Mononuclear cell (primary cell): ENCODE measurements around the gene MED31. TPM values are rescaled to one million over a fixed set of nuclear protein-coding genes. Genes with fewer than 3 reads are reported as not detected.

Experiments used
- H3K27me3 ChIP-seq: 2 replicates; pipeline ENCODE4 v1.6.0; 2011; ENCODE audit warnings: low read length, control low read depth; ENCODE audit not compliant: insufficient read depth
- H3K4me1 ChIP-seq: 2 replicates; pipeline ENCODE4 v1.5.1; 2011; ENCODE audit warnings: mild to moderate bottlenecking, low read length, control low read depth; ENCODE audit not compliant: insufficient read depth
- H3K4me3 ChIP-seq: 2 replicates; pipeline ENCODE4 v1.5.1; 2011; ENCODE audit warnings: mild to moderate bottlenecking, low read length, moderate library complexity
- H3K9me3 ChIP-seq: 2 replicates; pipeline ENCODE4 v1.5.1; 2011; ENCODE audit warnings: low read depth, mild to moderate bottlenecking, control low read depth, low read length
- total RNA-seq: library from RNA; depleted of rRNA; stranded (reverse); fragments of >200 nt; gene quantifications from one replicate; pipeline ENCODE4 v1.2.3, GENCODE V29; 2012

Gene MED31
- total RNA-seq, 1 donor, result 14.2 TPM

DNA sequence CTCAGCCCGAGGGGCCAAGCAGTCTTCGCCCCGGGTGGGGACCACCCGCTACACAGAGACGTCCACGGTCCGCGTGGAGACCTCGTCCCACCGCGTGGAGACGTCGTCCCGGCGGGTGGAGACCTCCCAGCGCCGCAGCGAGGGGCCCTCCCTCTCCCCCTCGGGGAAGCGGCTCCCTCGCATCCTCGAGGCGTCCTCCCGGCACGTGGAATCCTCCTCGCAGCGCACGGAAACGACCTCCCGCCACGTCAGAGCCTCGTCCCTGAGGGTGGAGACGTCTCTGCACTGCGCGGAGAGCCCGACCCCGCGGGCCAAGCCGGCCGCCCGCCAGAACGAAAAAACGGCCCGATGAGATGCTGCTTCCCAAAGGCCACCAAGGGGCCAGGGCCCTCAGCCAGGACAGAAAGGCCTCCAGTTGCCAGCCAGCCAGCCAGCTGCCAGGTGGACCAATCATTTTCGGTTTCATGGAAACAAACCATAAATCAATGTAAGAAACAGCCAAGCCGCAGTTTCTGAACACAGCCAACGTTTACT is 581 bp upstream of the MED31 start:
- peak overlapping the region; percentile 92 for H3K4me3 ChIP-seq
- peaks cover 5% of the 10 kb centered on the region for H3K27me3 ChIP-seq
- no peaks in the 10 kb centered on the region for H3K9me3 ChIP-seq
- peaks cover 17% of the 10 kb centered on the region for H3K4me1 ChIP-seq

DNA sequence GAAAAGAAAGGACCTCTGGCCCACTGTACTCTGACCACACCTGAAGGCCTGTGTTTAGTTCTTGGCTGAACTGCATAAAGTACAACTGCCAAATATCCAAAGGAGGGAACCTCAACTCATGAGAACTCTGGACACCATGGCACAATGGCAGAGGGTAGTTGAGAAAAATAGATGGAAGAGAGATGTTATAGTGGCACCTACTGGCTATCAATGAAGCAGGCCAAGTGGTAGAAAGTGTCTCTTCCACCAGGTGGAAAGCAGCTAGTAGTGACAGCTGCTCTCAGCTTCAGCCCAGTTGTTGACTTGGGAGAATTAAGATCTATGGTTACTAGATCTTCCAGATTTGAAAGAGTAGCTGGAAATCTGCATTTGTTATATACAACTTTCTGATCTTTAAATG is 3.2 kb downstream of the MED31 start:
- no peaks in the 10 kb centered on the region for H3K27me3 ChIP-seq
- H3K4me1 ChIP-seq, result peaks cover 17% of the 10 kb centered on the region
- H3K4me3 ChIP-seq, result no peak overlapping the region
- H3K9me3 ChIP-seq, result no peaks in the 10 kb centered on the region

GRCh38 chr17:6643451-6644125 is 7.8 kb downstream of the MED31 start:
- no peak overlapping the region for H3K4me3 ChIP-seq
- no peaks in the 10 kb centered on the region for H3K9me3 ChIP-seq
- no peaks in the 10 kb centered on the region for H3K27me3 ChIP-seq
- peaks cover 21% of the 10 kb centered on the region for H3K4me1 ChIP-seq

- H3K9me3 ChIP-seq, result no peaks in the 10 kb centered on the region
- H3K4me1 ChIP-seq, result peaks cover 22% of the 10 kb centered on the region
- H3K4me3 ChIP-seq, result no peak overlapping the region
- no peaks in the 10 kb centered on the region for H3K27me3 ChIP-seq
These were observed 8.8 kb downstream of the MED31 start for GRCh38 chr17:6642592-6642991.

DNA sequence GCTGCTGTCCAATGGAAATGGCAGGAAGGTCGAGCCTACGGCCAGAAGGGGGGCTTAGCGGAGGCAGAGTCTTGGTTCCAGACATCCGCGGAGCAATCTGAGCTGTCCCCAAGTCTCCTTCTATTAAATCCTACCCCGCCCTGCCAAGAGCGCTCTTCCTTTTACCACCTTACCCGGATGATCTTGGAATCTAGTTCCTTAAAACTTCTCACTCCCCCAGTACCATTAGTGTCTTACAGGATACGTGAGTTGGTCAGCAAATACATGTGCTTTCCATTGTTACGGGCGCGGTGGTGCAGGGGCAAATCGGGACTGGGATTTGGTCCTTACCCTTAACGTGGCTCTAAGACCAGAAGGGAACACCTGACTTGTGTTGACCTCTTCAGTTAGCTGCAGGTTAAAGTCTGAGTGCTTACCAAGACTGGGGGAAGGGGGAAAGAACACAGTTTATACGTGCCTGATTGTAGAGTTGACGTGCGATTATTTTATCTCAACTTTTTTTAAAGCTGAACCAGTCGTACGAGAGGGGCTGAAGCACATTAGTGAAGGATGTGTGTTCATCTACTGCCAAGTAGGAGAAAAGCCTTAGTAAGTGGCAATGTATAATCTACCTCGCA is 10.1 kb downstream of the MED31 start:
- peaks cover 22% of the 10 kb centered on the region for H3K4me1 ChIP-seq
- no peaks in the 10 kb centered on the region for H3K9me3 ChIP-seq
- no peaks in the 10 kb centered on the region for H3K27me3 ChIP-seq
- H3K4me3 ChIP-seq, result peak overlapping the region; percentile 86

GRCh38 chr17:6640536-6641246 is 10.7 kb downstream of the MED31 start, which contains the start of the genes KIAA0753 and TXNDC17:
TSS of gene KIAA0753 (minus strand) at chr17:6640711. CDS start at chr17:6635103, 5,608 bp downstream.
TSS of gene TXNDC17 (plus strand) at chr17:6641060. CDS start at chr17:6641083, 23 bp downstream.
- H3K27me3 ChIP-seq, result no peaks in the 10 kb centered on the region
- peaks cover 22% of the 10 kb centered on the region for H3K4me1 ChIP-seq
- H3K9me3 ChIP-seq, result no peaks in the 10 kb centered on the region
- peak within 1 kb of the TSS; percentile 86 for H3K4me3 ChIP-seq

- no peaks in the 10 kb centered on the region for H3K27me3 ChIP-seq
- H3K9me3 ChIP-seq, result no peaks in the 10 kb centered on the region
- H3K4me3 ChIP-seq, result peak overlapping the region; percentile 86
- H3K4me1 ChIP-seq, result peaks cover 22% of the 10 kb centered on the region
These were observed 11.5 kb downstream of the MED31 start for GRCh38 chr17:6639586-6640535.

DNA sequence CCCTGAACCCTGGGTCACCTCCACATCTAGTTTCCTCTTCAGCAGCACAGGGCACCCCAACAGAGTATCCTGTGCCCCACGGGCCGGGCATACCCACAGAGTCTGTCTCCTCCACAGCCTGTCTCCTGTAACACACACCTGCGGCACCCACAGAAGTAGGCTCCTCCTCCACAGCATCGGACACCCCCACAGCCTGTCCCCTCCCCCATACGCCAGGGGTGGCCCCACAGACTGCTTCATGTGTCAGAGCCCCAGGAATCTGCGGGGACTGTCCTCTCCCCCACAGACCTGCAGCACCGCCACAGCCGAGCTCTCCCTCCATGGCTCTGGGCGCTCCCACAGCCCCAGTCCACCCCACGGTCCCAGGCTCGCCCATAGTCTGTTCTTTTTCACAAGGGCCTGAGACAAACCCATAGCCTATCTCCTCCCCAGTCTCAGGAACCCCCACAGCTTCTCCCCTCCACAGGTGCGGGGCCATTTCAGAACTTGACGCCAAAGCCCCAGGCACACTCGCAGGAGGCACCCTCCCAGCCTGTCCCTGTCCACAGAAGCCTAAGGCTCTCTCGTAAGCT is 12.3 kb downstream of the MED31 start:
- peak overlapping the region; percentile 86 for H3K4me3 ChIP-seq
- peaks cover 22% of the 10 kb centered on the region for H3K4me1 ChIP-seq
- no peaks in the 10 kb centered on the region for H3K27me3 ChIP-seq
- H3K9me3 ChIP-seq, result no peaks in the 10 kb centered on the region

- H3K9me3 ChIP-seq, result no peaks in the 10 kb centered on the region
- no peaks in the 10 kb centered on the region for H3K27me3 ChIP-seq
- peaks cover 22% of the 10 kb centered on the region for H3K4me1 ChIP-seq
- H3K4me3 ChIP-seq, result no peak overlapping the region
These were observed 13.1 kb downstream of the MED31 start for GRCh38 chr17:6638046-6638908.

- H3K27me3 ChIP-seq, result no peaks in the 10 kb centered on the region
- peaks cover 22% of the 10 kb centered on the region for H3K4me1 ChIP-seq
- no peaks in the 10 kb centered on the region for H3K9me3 ChIP-seq
- H3K4me3 ChIP-seq, result no peak overlapping the region
These were observed 14.0 kb downstream of the MED31 start for GRCh38 chr17:6637458-6637840.

- H3K9me3 ChIP-seq, result no peaks in the 10 kb centered on the region
- H3K4me1 ChIP-seq, result peaks cover 21% of the 10 kb centered on the region
- no peak overlapping the region for H3K4me3 ChIP-seq
- no peaks in the 10 kb centered on the region for H3K27me3 ChIP-seq
These were observed 14.6 kb downstream of the MED31 start for GRCh38 chr17:6636616-6637457.

GRCh38 chr17:6636105-6636504 is 15.3 kb downstream of the MED31 start:
- Histone ChIP-seq H3K9me3 (no peaks in the 10 kb centered on the region), H3K4me1 (peaks cover 14% of the 10 kb centered on the region), H3K27me3 (no peaks in the 10 kb centered on the region), H3K4me3 (no peak overlapping the region)

DNA sequence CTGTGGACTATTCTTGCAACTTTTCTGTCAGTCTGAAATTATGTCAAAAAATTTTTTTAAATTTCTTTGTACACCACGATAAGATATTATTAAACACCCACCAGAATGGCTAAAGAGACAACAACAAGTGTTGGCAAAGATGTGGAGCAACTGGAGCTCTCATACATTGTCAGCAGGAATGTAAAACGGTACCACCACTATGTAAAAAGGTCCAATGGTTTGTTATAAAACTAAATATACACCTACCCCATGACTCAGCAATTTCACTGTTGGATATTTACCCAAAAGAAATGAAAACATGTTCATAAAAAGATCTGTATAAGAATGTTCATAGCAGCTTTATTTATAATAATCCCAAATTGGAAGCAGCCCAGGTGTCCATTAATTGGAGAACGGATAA is 18.1 kb downstream of the MED31 start:
- H3K4me3 ChIP-seq, result no peak overlapping the region
- H3K4me1 ChIP-seq, result no peaks in the 10 kb centered on the region
- no peaks in the 10 kb centered on the region for H3K27me3 ChIP-seq
- H3K9me3 ChIP-seq, result no peaks in the 10 kb centered on the region
